ENCODE data around the gene KRT5. TPM values are rescaled to one million over a fixed set of nuclear protein-coding genes. Genes with fewer than 3 reads are reported as not detected.

KRT5 gene
- total RNA-seq, 2 experiments from 2014 or later = 0.91 TPM; not detected in 1

DNA sequence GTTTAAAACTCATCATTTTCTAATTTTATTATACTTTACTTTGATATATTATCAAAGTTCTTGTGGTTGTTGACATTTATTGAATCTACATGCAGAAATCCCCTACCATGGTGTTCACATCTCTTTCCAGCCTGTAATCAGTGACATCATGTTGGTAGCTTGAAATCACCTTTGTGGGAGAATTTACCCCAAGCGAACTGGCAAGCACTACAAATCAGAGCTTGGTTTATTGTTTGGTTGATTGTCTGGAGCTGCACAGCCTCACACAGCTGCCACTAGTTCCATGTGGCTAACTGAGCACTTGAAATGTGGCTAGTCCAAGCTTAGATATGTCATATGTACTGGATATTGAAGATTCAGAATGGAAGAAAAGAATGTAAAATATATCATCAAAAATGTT, 15.4 kb upstream of the KRT5 start:
- no peak overlapping the region for H3K27ac ChIP-seq (ENCODE audit: low read depth, low read length, poor library complexity, severe bottlenecking)
- H3K36me3 ChIP-seq (ENCODE audit: insufficient read depth, low read length) = no peaks in the 10 kb centered on the region
- H4K20me1 ChIP-seq (ENCODE audit: insufficient read depth, low read length) = no peaks in the 10 kb centered on the region
- H3K9me2 ChIP-seq (ENCODE audit: insufficient read depth, low read length) = no peaks in the 10 kb centered on the region
- ChIA-PET POLR2A (no interaction called here), CTCF (ENCODE audit: unreplicated experiment) (no interaction called here)
- no peak overlapping the region for H3K4me2 ChIP-seq (ENCODE audit: low read length)
- H3K79me2 ChIP-seq (ENCODE audit: insufficient read depth, low read depth, low read length) = no peaks in the 10 kb centered on the region
- no peak overlapping the region for H2AFZ ChIP-seq (ENCODE audit: low read length)
- no TSS peak for BruUV-seq (replicated peaks)
- H3K4me1 ChIP-seq (ENCODE audit: insufficient read depth, low read length, poor library complexity, severe bottlenecking) = no peaks in the 10 kb centered on the region
- TF ChIP-seq, protein P1, sequence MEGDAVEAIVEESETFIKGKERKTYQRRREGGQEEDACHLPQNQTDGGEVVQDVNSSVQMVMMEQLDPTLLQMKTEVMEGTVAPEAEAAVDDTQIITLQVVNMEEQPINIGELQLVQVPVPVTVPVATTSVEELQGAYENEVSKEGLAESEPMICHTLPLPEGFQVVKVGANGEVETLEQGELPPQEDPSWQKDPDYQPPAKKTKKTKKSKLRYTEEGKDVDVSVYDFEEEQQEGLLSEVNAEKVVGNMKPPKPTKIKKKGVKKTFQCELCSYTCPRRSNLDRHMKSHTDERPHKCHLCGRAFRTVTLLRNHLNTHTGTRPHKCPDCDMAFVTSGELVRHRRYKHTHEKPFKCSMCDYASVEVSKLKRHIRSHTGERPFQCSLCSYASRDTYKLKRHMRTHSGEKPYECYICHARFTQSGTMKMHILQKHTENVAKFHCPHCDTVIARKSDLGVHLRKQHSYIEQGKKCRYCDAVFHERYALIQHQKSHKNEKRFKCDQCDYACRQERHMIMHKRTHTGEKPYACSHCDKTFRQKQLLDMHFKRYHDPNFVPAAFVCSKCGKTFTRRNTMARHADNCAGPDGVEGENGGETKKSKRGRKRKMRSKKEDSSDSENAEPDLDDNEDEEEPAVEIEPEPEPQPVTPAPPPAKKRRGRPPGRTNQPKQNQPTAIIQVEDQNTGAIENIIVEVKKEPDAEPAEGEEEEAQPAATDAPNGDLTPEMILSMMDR (conservative IDR thresholded peaks at IDR 0.05; ENCODE audit: low read length) = no peak
- TF ChIP-seq EZH2phosphoT487 (IDR thresholded peaks at IDR 0.05; ENCODE audit: borderline replicate concordance, low read depth, low read length) = no peak
- DNase-seq (ENCODE audit: low spot score) = no peak
- intact Hi-C loops (cut with micrococcal nuclease; ENCODE audit: unreplicated experiment) = no loop called here
- no peak overlapping the region for H3K4me3 ChIP-seq (ENCODE audit: low read depth, low read length, poor library complexity, severe bottlenecking)
- H3K9me3 ChIP-seq (ENCODE audit: low read length) = no peaks in the 10 kb centered on the region

- Histone ChIP-seq H3K79me2 (ENCODE audit: insufficient read depth, low read depth, low read length) (no peaks in the 10 kb centered on the region), H3K4me1 (ENCODE audit: insufficient read depth, low read length, poor library complexity, severe bottlenecking) (no peaks in the 10 kb centered on the region), H3K27ac (ENCODE audit: low read depth, low read length, poor library complexity, severe bottlenecking) (no peak overlapping the region), H4K20me1 (ENCODE audit: insufficient read depth, low read length) (no peaks in the 10 kb centered on the region), H3K4me3 (ENCODE audit: low read depth, low read length, poor library complexity, severe bottlenecking) (no peak overlapping the region), H3K4me2 (ENCODE audit: low read length) (no peak overlapping the region), H3K9me2 (ENCODE audit: insufficient read depth, low read length) (no peaks in the 10 kb centered on the region), H2AFZ (ENCODE audit: low read length) (no peak overlapping the region), H3K9me3 (ENCODE audit: low read length) (no peaks in the 10 kb centered on the region), H3K36me3 (ENCODE audit: insufficient read depth, low read length) (no peaks in the 10 kb centered on the region)
- DNase-seq (ENCODE audit: low spot score) = no peak
- BruUV-seq (replicated peaks) = no TSS peak
- CTCF ChIA-PET (ENCODE audit: unreplicated experiment) = no interaction called here
- TF ChIP-seq, protein P1 (conservative IDR thresholded peaks at IDR 0.05; ENCODE audit: low read length) = no peak
- TF ChIP-seq EZH2phosphoT487 (IDR thresholded peaks at IDR 0.05; ENCODE audit: borderline replicate concordance, low read depth, low read length) = no peak
- intact Hi-C loops (cut with micrococcal nuclease; ENCODE audit: unreplicated experiment) = no loop called here
- POLR2A ChIA-PET = no interaction called here
Observed at GRCh38 chr12:52534482-52534881, 14.3 kb upstream of the KRT5 start.

DNA sequence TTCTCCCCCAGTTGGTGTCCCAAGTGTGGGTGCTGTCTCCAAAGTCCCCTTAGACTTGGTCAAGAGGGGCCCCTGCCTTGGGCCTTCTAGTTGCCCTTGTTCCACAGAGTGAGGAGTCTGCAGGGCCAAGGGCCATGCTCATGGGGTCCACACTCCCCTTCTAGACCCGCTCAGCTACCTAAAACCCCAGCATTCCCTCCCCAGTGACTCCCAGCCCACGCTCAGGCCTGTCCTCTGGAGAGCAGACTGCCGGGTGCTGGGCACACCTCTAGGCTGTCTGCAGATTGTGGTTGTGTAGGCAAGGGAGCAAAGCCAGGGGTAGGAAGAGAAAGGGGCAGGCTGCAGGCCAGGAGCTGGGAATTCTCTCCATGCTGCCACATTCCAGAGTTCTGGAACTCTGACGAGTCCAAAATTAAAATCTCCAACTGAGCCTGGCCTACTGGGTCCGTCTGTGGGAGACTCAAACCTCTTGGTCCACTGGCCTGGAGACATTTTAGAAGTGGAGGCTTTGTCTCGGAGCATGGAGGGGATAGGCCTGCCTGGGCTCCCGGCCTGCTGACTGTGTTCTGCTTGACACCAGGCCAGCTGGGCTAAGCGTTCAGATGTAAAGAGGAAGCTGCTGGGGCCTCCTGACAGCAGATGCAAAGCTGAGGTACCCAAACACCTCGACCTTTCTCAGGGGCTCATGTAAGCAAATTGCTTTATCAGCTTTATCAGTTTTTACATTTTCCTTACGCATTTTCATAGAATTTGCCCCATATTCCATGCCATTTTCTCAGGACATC, 13.7 kb upstream of the KRT5 start:
- no peaks in the 10 kb centered on the region for H3K9me2 ChIP-seq (ENCODE audit: insufficient read depth, low read length)
- no peak for DNase-seq (ENCODE audit: low spot score)
- H3K4me1 ChIP-seq (ENCODE audit: insufficient read depth, low read length, poor library complexity, severe bottlenecking) = no peaks in the 10 kb centered on the region
- H2AFZ ChIP-seq (ENCODE audit: low read length) = no peak overlapping the region
- no peaks in the 10 kb centered on the region for H3K36me3 ChIP-seq (ENCODE audit: insufficient read depth, low read length)
- H3K27ac ChIP-seq (ENCODE audit: low read depth, low read length, poor library complexity, severe bottlenecking) = no peak overlapping the region
- no peak overlapping the region for H3K4me2 ChIP-seq (ENCODE audit: low read length)
- H3K4me3 ChIP-seq (ENCODE audit: low read depth, low read length, poor library complexity, severe bottlenecking) = no peak overlapping the region
- TF ChIP-seq, protein P1 (conservative IDR thresholded peaks at IDR 0.05; ENCODE audit: low read length) = no peak
- POLR2A ChIA-PET = no interaction called here
- intact Hi-C loops (cut with micrococcal nuclease; ENCODE audit: unreplicated experiment) = no loop called here
- CTCF ChIA-PET (ENCODE audit: unreplicated experiment) = no interaction called here
- no peaks in the 10 kb centered on the region for H3K79me2 ChIP-seq (ENCODE audit: insufficient read depth, low read depth, low read length)
- H4K20me1 ChIP-seq (ENCODE audit: insufficient read depth, low read length) = no peaks in the 10 kb centered on the region
- no TSS peak for BruUV-seq (replicated peaks)
- H3K9me3 ChIP-seq (ENCODE audit: low read length) = no peaks in the 10 kb centered on the region
